ENCODE results near the gene PRM3.

- no peak for TF ChIP-seq CTCF (IDR thresholded peaks at IDR 0.05; ENCODE audit: low read length)
- no peak for TF ChIP-seq EZH2 (IDR thresholded peaks at IDR 0.05; ENCODE audit: borderline replicate concordance, low read length)
These were observed 9.7 kb downstream of the PRM3 start for GRCh38 chr16:11263737-11264136.
